ENCODE measurements around the gene THRB.

Gene THRB

GRCh38 chr3:24199775-24200247 lies 294.8 kb downstream of the THRB start:
- Histone ChIP-seq H3K9ac (ENCODE audit: insufficient read length) (no peak overlapping the region), H3K27ac (no peak overlapping the region), H3K36me3 (ENCODE audit: insufficient read depth, low read length) (no peaks in the 10 kb centered on the region), H3K4me3 (no peak overlapping the region), H3K9me3 (ENCODE audit: low read depth, low read length) (no peaks in the 10 kb centered on the region)
- TF ChIP-seq EZH2 (IDR thresholded peaks at IDR 0.05): no peak
- TF ChIP-seq FOXP2 (optimal IDR thresholded peaks at IDR 0.05; ENCODE audit: control extremely low read depth, extremely low read length, insufficient read depth): no peak
- TF ChIP-seq POLR2AphosphoS5 (IDR thresholded peaks at IDR 0.05; ENCODE audit: borderline replicate concordance, low read depth, low read length): no peak
- DNase-seq (ENCODE audit: low read depth, low spot score): no peak

- TF ChIP-seq EZH2 (IDR thresholded peaks at IDR 0.05) (no peak), POLR2AphosphoS5 (IDR thresholded peaks at IDR 0.05; ENCODE audit: borderline replicate concordance, low read depth, low read length) (no peak), FOXP2 (optimal IDR thresholded peaks at IDR 0.05; ENCODE audit: control extremely low read depth, extremely low read length, insufficient read depth) (no peak)
- H3K4me3 ChIP-seq: no peak overlapping the region
- no peak for DNase-seq (ENCODE audit: low read depth, low spot score)
- no peak overlapping the region for H3K27ac ChIP-seq
- no peaks in the 10 kb centered on the region for H3K9me3 ChIP-seq (ENCODE audit: low read depth, low read length)
- H3K9ac ChIP-seq (ENCODE audit: insufficient read length): no peak overlapping the region
- no peaks in the 10 kb centered on the region for H3K36me3 ChIP-seq (ENCODE audit: insufficient read depth, low read length)
These were observed 295.4 kb downstream of the THRB start for GRCh38 chr3:24199300-24199699.

DNA sequence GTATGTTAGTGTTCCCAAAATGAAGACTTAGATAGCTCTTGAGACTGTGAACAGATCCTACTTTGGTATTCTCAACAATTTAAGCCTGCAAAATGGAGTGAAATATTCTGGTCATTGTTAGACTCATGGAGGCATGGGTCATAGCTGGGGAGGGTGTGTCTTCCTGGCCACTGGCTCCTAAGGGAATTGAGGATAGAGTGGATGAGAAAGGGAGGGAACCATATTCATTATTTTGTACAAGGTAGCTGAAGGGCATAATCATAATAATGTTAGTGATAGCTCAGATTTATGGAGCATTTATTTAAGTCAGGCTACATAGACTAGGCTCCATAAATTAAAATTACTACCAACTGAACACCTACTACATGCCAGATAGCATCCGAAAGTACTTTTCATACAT lies 295.9 kb downstream of the THRB start:
- TF ChIP-seq POLR2AphosphoS5 (IDR thresholded peaks at IDR 0.05; ENCODE audit: borderline replicate concordance, low read depth, low read length) (no peak), EZH2 (IDR thresholded peaks at IDR 0.05) (no peak), FOXP2 (optimal IDR thresholded peaks at IDR 0.05; ENCODE audit: control extremely low read depth, extremely low read length, insufficient read depth) (no peak)
- no peak overlapping the region for H3K27ac ChIP-seq
- no peak overlapping the region for H3K4me3 ChIP-seq
- H3K36me3 ChIP-seq (ENCODE audit: insufficient read depth, low read length): no peaks in the 10 kb centered on the region
- no peak for DNase-seq (ENCODE audit: low read depth, low spot score)
- H3K9ac ChIP-seq (ENCODE audit: insufficient read length): no peak overlapping the region
- H3K9me3 ChIP-seq (ENCODE audit: low read depth, low read length): no peaks in the 10 kb centered on the region

DNA sequence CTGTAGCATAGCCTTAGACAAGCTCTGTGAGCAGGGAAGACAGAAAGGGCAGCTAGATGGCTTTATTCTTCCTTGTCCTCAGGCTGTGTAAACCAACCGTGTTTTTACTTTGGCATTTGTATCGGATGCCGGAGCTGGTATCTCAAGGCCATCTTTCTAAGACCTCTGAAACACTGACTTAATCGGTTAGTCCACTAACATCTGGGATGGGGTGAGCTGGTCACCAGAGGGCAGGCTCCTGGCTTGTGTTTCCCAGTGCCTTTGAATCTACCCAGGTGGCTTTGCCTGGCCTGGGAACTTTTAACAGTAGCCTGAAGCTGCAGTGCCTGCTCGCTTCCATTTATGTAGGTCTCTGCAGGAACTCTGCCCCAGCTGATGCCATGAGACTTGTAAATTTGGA lies 296.8 kb downstream of the THRB start:
- Histone ChIP-seq H3K9ac (ENCODE audit: insufficient read length) (no peak overlapping the region), H3K9me3 (ENCODE audit: low read depth, low read length) (no peaks in the 10 kb centered on the region), H3K4me3 (no peak overlapping the region), H3K36me3 (ENCODE audit: insufficient read depth, low read length) (no peaks in the 10 kb centered on the region), H3K27ac (no peak overlapping the region)
- TF ChIP-seq POLR2AphosphoS5 (IDR thresholded peaks at IDR 0.05; ENCODE audit: borderline replicate concordance, low read depth, low read length) (no peak), FOXP2 (optimal IDR thresholded peaks at IDR 0.05; ENCODE audit: control extremely low read depth, extremely low read length, insufficient read depth) (no peak), EZH2 (IDR thresholded peaks at IDR 0.05) (no peak)
- no peak for DNase-seq (ENCODE audit: low read depth, low spot score)

GRCh38 chr3:24196526-24196925 lies 298.1 kb downstream of the THRB start:
- Histone ChIP-seq H3K4me3 (no peak overlapping the region), H3K9me3 (ENCODE audit: low read depth, low read length) (no peaks in the 10 kb centered on the region), H3K36me3 (ENCODE audit: insufficient read depth, low read length) (no peaks in the 10 kb centered on the region), H3K27ac (no peak overlapping the region), H3K9ac (ENCODE audit: insufficient read length) (no peak overlapping the region)
- DNase-seq (ENCODE audit: low read depth, low spot score): no peak
- TF ChIP-seq EZH2 (IDR thresholded peaks at IDR 0.05) (no peak), FOXP2 (optimal IDR thresholded peaks at IDR 0.05; ENCODE audit: control extremely low read depth, extremely low read length, insufficient read depth) (no peak), POLR2AphosphoS5 (IDR thresholded peaks at IDR 0.05; ENCODE audit: borderline replicate concordance, low read depth, low read length) (no peak)

DNA sequence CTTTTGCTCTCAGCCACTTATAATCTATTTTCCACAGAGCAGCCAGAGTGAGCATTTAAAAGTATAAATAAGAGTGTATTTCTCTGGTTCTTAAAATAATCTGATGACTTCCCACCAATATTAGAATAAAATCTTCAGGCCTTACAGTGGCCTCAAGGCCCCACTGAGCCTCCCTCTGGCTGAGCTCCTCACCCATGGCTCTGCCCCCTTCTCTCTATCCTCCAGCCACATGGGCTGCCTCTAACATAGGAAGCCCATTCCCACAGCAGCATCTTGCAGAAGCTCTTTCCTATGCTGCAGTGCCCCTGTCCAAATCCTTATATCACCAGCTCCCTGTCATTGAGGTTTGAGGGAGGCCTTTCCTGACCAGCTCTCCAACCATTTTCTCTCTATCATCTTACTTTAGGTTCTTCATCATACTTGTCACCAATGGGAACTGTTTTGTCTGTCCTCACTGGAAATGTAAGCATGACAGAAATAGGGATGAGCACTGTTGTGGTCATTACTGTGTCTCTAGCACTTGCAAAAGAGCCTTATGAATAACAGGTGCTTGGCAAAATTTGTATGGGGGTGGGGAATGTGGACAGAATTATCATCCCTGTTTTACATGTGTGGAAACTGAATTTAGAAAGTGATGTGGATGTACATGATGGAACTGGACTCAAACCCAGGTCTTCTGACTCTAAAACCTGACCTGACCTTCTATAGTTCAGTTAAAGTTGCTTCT lies 299.0 kb downstream of the THRB start:
- Histone ChIP-seq H3K36me3 (ENCODE audit: insufficient read depth, low read length) (no peaks in the 10 kb centered on the region), H3K9me3 (ENCODE audit: low read depth, low read length) (no peaks in the 10 kb centered on the region)
- TF ChIP-seq FOXP2 (optimal IDR thresholded peaks at IDR 0.05; ENCODE audit: control extremely low read depth, extremely low read length, insufficient read depth) (no peak), EZH2 (IDR thresholded peaks at IDR 0.05) (no peak), POLR2AphosphoS5 (IDR thresholded peaks at IDR 0.05; ENCODE audit: borderline replicate concordance, low read depth, low read length) (no peak)

GRCh38 chr3:24192469-24193056 lies 302.1 kb downstream of the THRB start:
- no peak for DNase-seq (ENCODE audit: low read depth, low spot score)
- no peaks in the 10 kb centered on the region for H3K9me3 ChIP-seq (ENCODE audit: low read depth, low read length)
- H3K4me3 ChIP-seq: no peak overlapping the region
- no peak for TF ChIP-seq EZH2 (IDR thresholded peaks at IDR 0.05)
- no peak for TF ChIP-seq POLR2AphosphoS5 (IDR thresholded peaks at IDR 0.05; ENCODE audit: borderline replicate concordance, low read depth, low read length)
- TF ChIP-seq FOXP2 (optimal IDR thresholded peaks at IDR 0.05; ENCODE audit: control extremely low read depth, extremely low read length, insufficient read depth): no peak
- H3K27ac ChIP-seq: no peak overlapping the region
- no peak overlapping the region for H3K9ac ChIP-seq (ENCODE audit: insufficient read length)
- H3K36me3 ChIP-seq (ENCODE audit: insufficient read depth, low read length): no peaks in the 10 kb centered on the region

More for the DNA sequence above, 299.0 kb downstream of the THRB start:
- Histone ChIP-seq H3K4me3 (no peak overlapping the region), H3K27ac (no peak overlapping the region), H3K9ac (ENCODE audit: insufficient read length) (no peak overlapping the region)
- no peak for DNase-seq (ENCODE audit: low read depth, low spot score)

- no peak for TF ChIP-seq EZH2 (IDR thresholded peaks at IDR 0.05)
- TF ChIP-seq POLR2AphosphoS5 (IDR thresholded peaks at IDR 0.05; ENCODE audit: borderline replicate concordance, low read depth, low read length): no peak
- no peak for TF ChIP-seq FOXP2 (optimal IDR thresholded peaks at IDR 0.05; ENCODE audit: control extremely low read depth, extremely low read length, insufficient read depth)
- no peak overlapping the region for H3K27ac ChIP-seq
- no peaks in the 10 kb centered on the region for H3K36me3 ChIP-seq (ENCODE audit: insufficient read depth, low read length)
- no peak overlapping the region for H3K9ac ChIP-seq (ENCODE audit: insufficient read length)
- H3K9me3 ChIP-seq (ENCODE audit: low read depth, low read length): no peaks in the 10 kb centered on the region
- H3K4me3 ChIP-seq: no peak overlapping the region
- DNase-seq (ENCODE audit: low read depth, low spot score): no peak
These were observed 302.7 kb downstream of the THRB start for GRCh38 chr3:24191801-24192403.
